WTC11 (cell line): ENCODE data around the gene NDC1.

Experiments used
- ATF3 ChIP-seq: sonication (generic); formaldehyde crosslinking; conservative IDR thresholded peaks from 2 replicates; pipeline ENCODE4 v1.8.1; 2022; ENCODE audit warnings: mild to moderate bottlenecking, missing genetic modification reagents
- E2F4 ChIP-seq: sonication (generic); formaldehyde crosslinking; IDR thresholded peaks from 2 replicates; pipeline ENCODE4 v1.8.1; 2022; ENCODE audit warnings: low read depth, mild to moderate bottlenecking, moderate library complexity, missing genetic modification reagents, borderline replicate concordance
- JUN ChIP-seq: sonication (generic); formaldehyde crosslinking; IDR thresholded peaks from 2 replicates; pipeline ENCODE4 v1.8.0; 2023; ENCODE audit warnings: mild to moderate bottlenecking, missing genetic modification reagents
- SP1 ChIP-seq: sonication (generic); formaldehyde crosslinking; conservative IDR thresholded peaks from 2 replicates; pipeline ENCODE4 v1.8.1; 2022; ENCODE audit warnings: missing genetic modification reagents
- ZMAT4 ChIP-seq: fragments of 250-450 bp; sonication (Bioruptor Pico); IDR thresholded peaks from 2 replicates; pipeline ENCODE4 v1.9.0; 2021; ENCODE audit warnings: mild to moderate bottlenecking

- TF ChIP-seq ZMAT4 = no peak
- no peak for TF ChIP-seq SP1 (CRISPR knock-in tag)
- no peak for TF ChIP-seq E2F4
- no peak for TF ChIP-seq JUN (CRISPR knock-in tag)
- TF ChIP-seq ATF3 (CRISPR knock-in tag) = no peak
Measured at GRCh38 chr1:53769780-53770179, 68.3 kb downstream of the NDC1 start.
